Fibroblast of skin of abdomen (primary cell): ENCODE data around the gene CTR9. TPM values are rescaled to one million over a fixed set of nuclear protein-coding genes. Genes with fewer than 3 reads are reported as not detected.

Source experiments
- DNase-seq: peaks from one replicate; pipeline ENCODE4 v3.0.0-alpha.2; 2013
- polyA plus RNA-seq, 2 experiments: library from polyadenylated mRNA; unstranded; fragments of 120-200 nt; gene quantifications; one replicate each; pipeline ENCODE4 v1.2.1, GENCODE V29; 2013; ENCODE audit not compliant: insufficient read length in 2 of 2

Gene CTR9
- polyA plus RNA-seq (2013, experiment 1 of 2; ENCODE audit: insufficient read length): 28.7 TPM
- 26.3 TPM for polyA plus RNA-seq (2013, experiment 2 of 2; ENCODE audit: insufficient read length)

DNA sequence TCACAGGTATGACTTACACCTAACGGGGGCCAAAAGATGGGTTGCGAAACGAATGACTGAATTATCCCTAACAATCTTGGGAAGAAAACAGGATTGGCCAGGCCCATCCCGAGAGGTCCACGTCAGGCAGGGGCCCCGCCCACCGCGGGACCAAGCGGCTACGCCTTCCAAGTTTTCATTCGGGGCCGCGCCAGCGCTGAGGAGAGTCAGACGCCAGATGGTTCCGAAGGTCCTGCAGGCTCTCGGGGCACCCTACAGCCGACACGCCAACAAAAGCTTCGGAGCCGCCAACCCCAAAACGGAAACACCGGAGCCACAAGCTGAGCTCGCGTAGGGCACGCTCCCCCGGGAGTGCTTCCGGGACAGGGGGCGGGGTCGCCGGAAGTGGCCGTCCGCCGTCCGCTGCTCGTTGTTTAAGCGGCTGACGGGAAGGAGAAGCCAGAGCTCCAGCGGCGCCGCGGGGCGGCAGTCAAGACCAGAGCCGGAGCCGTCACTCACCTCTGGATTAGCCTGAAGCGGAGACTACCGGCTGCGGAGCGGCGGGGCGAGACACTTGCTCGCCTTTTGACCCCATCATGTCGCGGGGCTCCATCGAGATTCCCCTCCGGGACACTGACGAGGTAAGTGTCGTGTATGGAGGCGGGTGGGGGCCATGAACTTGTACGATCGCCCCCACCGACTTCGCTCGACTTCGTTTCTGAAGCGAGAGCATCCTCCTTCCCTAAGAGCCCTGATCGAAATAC is at the start of gene CTR9:
Gene CTR9, plus strand, starts transcription at position 409 of the 743 bp plus-strand sequence. Its CDS starts 167 bp downstream, at position 576.
- peak; percentile 92 for DNase-seq

DNA sequence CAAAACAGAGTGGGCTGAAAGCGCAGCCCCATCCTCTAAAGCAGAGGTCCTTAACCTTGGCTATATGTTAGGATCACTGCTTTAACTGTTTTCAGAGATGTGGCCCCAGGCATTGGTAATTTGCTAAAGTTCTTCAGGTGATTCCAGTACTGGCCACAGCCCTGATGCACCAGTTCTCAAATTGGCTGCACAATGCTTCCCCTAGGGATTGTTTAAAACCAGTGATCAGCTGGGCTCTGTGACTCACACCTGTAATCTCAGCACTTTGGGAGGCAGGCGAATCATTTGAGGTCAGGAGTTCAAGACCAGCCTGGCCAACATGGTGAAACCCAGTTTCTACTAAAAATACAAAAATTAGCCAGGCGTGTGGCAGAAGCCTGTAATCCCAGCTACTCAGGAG is 49.1 kb upstream of the CTR9 start:
- DNase-seq: peak; percentile 19

DNA sequence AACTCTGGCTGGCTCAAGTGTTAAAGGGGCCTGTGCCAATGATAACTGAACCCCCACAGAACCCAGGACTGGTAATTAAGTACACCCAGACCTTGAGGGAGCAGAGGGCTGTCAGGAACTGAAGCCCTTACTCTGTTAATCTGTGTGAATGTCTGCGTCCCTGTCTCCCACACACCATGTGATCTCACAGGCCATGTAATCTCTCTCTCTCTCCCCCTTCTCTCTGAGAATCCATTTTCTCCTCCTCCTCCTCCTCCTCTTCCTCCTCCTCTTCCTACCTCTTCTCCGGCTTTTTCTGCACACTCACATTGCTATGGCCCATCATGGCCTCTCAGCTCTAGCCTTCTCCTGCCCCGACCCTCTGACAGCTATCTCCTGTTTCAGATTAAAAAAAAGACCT is 42.9 kb upstream of the CTR9 start:
- DNase-seq: no peak

DNA sequence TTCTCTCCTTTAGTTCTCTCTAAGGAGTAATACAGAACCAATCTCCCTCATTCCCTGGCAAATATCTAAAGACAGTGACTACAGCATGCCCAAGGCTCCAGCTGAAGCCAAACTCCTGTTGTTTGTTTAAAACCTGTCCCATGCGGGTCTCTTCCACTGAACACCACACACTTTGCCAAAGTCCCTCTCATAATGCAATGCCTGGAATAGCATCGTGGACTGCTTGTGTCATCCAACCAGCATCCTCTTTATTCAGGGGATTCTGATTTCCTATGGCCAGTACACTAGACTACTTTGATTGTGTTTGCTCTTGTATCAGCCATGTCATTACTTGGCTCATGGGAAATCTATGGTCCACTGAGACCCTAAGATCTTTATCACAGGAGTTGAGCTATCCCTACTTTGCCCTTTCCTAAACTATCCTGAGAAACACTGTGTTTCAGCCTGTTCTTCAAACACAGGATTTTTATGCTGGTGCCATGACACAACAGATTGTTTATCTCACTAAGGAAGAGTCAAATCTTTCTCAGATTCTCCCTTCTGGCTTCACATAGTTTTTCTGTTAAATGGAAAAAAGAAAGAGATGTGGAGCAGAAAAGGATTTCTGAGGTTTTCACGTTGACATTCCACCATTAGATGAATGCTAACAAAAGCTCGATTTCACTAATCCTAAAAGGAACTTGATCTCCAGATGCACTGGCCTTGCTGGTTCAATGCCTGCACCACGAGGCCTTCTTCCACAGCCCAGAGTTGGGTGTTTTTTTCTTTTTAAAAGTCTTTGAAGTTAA is 41.6 kb upstream of the CTR9 start:
- no peak for DNase-seq

DNA sequence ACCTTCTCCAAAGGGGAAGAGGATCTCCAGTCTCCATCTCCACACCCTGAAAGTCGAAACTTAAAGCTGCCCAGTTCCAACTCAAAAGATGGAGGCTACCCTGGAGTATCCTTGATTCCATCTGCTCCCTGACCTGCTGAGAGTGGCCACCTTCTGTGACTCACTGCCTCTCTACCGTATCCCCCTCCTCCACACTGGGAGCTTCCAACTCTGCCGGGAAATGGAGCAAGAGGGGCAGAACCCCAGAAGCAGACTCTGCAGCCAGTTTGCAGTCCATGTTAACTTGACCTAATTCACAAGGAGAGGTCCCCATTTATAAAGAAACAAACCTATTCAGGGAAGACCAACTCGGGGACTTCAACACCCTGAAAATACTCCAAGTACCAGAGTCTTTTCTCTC is 35.5 kb upstream of the CTR9 start:
- no peak for DNase-seq

DNA sequence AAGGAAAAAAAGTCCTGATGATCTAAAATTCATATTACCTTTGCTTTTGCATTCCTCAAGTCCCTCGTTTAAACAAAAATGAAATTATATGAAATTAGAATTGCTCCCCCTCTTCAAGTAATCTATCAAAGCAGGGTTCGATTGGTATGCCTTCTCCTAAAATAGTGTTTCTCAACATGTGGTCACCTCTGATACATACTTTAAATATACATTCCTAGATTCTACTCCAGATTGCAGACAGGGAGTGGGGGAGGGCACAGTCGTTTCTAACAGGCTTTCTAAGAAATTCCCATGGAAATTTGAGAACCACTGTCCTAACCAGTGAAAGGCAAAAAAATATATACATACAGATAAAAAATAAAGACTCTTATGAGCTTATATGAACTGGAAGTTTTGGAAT is 34.9 kb upstream of the CTR9 start:
- DNase-seq: peak; percentile 80

DNA sequence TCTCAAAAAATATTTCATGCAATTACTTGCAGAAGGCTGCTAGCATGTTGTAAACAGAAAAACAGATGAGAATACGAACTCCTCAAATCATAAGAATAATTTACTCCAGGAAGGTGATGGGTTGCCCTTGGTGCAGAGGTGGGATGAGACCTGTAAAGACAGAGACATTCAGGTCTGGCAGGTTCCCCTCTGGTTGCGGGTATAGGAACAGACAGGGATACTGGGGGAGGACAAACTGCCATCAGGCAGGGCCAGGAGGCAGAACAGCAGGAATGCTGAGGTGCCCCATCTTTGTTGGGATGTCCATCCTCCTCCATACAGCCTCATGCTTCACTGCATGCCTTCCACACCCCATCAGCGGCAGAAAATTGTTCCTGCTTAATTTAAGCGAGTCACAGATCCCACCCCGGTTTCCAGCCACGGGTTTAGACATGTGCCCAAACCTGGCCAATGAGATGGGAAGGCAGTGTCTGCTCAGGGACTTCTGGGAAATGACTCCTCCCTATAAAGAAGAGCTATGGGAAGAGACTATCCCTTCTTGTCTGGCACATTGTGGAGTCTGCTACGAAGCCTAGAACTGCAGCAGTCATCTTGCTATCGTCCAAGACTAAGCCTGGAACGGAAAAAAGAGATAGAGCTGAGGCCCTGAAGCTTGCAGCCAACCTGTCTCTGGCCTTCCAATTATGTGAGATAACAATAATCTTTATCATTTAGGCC is 34.3 kb upstream of the CTR9 start:
- no peak for DNase-seq

DNA sequence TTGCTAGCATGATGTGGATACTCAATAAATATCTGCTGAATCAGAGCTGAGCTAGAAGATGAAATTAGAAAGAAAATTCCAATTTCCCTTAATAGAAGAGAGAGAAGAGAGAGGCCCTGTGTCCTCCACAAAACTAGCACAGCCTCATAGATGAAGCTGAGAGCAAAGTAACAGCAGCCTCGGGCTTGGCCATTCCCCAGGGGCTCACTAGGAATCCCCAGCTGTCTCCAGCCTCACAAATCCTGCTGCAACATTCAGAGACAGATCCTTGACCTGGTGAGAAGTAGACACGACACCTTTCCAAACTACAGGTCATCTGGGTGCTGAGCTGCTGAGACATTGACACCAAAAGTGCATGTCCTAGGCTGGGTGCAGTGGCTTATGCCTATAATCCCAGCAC is 31.4 kb upstream of the CTR9 start:
- no peak for DNase-seq

DNA sequence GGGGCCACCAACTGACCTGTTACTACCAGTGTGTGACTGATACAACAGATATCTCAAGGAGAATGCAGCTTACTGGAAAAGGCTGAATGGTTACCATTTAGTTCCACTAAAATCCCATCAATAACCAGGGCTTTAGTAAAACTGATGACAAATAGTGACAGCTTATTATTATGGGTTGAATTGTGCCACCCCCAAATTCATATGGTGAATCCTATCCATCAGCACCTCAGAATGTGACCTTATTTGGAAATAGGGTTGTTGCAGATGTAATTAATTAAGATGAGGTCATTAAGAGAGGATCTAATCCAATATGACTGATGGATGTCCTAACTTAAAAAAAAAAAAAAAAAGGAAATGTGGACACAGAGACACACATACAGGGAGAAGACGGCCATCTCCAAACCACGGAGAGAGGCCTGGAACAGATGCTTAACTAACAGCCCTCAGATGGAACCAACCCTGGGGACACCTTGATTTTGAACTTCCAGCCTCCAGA is 30.1 kb upstream of the CTR9 start:
- peak; percentile 59 for DNase-seq

DNA sequence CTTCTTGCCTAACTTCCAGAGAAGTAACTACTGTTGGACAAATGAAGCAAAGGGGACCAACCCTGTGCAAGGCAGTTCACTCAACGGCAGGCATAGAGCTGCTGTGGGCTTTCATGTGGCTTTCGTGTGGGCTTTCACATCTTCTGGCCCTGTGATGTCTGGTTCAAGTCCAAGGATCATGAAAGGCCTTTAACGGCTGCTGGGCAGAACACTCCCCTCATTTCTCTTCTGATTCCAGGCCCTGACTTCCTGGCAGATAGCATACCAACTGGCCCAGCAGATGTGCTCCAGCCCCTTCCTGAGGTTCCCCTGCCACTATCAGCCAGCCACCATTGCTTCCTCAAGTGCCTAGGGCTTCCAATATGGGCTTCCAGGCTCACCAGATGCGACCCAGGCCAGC is 28.7 kb upstream of the CTR9 start:
- no peak for DNase-seq

DNA sequence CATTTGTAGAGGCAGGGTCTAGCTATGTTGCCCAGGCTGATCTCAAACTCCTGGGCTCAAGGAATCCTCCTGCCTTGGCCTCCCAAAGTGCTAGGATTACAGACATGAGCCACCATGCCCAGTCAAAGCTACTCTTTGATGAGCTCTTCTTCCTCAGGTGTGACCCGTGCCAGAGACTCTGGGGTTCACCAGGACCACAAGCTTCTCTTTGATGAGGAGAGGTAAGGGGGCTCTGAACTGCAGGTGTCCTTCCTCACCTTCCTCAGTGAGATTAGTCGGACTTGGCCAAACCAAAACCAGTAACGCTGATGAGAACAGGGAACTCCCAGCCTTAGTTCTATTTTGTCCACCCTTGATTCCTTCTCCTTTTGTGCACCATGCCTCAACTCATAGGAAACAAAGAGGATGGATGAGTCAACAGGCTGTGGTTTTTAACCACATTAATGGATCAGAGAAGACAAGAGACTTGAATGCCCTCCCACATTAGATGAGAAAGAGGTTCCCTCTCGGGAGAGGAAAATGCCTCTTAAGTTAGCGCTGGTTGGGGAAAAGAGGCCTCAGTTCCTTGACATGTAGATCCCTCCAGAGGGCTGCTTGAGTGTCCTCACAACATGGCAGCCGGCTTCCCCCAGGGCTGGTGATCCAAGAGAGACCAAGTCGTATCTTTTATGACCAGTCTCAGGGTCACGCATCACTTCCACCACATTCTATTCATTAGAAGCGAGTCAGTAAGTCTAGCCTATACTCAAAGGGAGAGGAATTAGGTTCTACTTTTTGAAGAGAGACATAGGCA is 25.7 kb upstream of the CTR9 start:
- DNase-seq: peak; percentile 83

DNA sequence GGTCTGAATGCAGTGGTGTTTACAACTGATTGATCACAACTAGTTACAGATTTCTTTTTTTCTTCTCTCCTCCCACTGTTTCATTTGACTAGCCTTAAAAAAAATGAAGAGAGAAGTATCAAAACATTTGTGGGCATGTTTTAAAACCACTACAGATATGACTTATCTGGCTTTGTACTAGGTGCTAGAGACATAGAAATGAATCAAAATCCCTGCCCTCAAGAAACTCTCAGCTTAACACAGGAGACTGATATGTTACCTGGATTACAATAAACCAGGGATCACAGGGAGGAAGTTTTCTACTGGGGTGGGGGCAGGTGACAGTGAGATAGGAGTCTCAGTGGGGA is 25.2 kb upstream of the CTR9 start:
- DNase-seq: no peak

DNA sequence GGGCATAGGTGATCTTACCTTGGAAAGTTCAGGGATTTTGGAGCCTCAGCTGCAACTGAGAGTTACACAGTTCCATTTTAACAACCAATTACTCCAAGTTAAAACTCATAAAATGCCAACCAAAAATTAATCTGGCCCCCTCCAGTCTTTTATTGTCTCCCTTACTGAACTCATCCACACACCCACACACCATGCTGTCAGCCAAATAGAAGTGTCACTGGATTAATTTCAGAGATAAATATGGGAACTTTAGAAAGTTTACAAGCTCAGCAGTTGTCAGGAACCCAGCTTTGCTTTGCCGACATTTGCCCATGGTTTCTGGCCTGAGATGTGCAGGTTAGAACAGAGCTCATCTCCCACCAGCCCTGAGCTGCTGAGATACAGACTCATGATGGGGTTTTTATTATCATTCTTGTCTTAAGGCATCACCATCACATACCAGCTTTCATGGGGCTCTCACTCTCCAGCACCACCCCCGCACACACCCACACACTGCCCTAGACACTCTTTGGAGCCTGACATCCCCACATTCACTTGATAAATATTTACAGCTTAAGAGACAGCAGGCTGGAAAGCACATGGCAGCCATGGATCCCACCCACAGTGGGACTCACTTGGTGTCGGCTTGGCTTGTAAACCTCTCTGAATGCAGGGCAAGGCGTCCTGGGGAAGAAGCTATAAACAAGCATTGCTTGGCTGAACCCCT is 23.7 kb upstream of the CTR9 start:
- peak; percentile 71 for DNase-seq

DNA sequence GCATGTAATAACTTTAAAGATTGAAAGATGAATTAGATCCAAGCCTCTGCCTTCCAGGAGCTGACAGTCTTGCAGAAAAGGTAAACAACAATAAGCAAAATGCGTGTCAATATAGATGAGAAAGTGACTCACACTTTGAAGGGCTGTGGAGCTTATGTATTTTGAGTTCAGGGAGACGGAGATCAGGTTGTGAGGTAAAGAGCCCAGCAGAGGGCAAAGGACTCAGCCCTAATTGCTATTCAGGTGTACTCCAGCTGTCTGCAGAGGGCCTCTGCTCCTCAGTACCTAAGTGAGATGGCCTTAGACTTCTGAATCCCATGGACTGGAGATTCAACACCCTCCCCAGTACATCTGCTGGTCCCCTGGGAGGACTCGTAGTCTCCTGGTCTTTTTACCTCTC is 22.9 kb upstream of the CTR9 start:
- DNase-seq: no peak

DNA sequence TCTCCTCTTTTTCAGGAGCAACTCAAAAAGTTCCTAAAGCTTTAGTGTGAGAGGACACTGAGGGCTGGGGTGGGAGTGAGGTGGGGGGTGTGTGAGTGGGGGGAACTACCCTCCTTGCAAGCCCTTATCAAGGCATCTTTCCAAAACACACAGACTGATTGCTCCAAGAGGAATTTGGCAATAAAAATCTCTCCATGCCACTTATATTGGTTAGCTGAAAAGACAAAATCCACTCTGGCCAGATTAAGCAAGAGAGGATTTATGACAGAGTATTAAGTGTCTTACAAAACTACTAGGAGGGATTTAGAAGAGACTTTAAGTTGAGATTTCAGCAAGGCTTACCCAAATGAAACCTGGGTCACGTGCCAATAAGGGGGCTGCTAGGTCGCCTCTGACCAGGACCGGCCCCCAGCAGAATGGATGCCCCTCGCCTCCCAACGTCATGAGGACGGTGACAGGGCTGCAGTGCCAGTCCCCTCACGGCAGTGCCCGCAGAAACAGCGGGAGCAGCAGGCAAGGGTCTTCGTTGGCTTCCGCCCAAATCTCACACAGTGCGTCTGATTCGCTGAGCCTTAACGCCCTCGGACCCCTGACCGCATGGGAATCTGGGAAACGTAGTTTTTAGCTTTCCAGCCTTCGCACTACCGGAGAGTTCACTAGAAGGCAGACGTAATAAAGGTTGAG is 22.1 kb upstream of the CTR9 start:
- peak; percentile 76 for DNase-seq

DNA sequence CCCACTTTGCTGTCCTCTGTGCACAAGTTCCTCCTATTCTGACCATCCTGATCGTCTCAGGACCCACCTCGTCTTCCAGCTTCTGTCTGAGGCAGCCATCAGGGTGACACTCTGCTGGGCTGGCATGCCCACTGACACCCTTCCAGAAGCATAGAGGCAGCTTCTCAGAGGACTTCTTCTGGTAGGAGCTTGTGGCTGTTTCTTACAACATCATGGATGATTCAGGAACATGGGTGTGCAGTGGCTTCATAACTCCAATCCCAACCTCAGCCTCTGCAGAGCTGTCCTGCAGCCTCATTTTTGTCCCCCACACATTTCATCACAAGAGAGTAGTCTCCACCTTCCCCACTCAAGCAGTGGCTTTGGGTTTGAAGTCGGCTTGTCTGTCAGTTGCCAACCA is 20.9 kb upstream of the CTR9 start:
- DNase-seq: no peak

DNA sequence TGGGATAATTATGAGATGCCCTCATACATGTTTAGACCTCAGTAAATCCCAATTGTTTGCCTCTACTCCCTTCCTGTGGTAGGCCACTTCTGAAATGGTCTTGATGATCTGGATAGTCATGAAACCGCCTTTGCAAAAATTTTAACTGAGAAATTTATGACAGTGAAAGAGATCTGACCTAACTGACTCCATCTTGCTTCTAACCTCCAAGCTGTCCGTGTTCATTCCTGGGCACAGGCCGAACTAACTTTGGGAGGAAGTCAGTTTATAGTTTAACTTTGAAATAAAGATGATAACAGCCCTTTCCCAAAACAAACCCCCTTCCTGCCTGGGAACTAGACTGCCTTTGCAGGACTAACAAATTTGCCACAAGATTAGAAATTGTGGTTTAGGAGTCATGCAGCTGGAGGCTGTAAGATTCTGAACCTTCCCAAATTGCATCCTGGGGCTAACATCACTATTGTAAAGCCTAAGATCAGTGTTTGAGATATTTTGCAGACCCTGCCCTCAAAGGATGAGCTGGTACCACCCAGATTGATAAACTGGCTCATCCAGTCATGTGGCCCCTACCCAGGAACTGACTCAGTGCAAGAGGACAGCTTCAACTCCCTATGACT is 19.9 kb upstream of the CTR9 start:
- no peak for DNase-seq

DNA sequence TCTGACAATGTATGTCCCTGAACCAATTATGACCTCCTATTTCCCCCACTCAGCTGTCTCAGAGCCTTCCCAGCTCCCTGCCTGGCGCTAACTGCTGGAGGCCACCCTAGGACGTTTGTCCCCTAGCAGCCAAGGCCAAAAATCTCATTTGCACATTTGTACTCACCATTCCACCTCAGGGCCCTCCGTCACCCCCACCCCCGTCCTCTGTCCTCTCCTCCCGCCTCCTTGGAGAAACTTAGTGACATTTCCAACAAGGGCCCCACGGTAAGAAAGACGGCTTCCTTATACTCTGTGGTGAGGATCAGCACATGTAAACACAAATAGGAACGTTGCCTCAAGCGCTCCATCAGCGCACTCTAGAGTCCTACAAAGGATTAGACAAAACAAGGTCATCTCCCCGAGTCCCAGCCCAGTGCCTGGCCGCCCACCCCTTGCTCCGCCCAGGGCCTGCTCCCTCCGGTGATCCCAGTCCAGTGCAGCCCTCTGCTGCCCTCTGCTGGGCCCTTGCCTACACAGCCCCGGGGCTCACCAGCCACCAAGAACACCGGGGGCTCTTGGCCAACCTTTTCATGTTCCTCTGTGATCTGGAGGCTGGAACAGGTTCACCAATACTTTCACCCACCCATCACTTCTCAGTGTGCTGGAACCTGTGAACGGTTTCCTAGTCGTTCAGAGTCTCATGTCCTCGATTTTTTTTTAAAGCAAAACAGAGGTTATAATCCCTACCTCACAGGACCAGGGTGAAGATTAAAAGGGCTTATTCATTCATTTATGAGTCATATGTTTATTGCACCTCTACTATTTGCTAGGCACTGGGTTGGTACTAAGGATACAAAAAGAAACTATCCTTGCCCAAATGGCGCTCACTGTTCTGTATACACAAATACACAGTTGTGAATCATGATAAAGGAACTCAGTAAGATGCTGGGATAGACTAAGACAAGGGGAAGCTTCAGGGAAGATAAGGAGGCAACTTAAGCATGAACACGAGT is 15.3 kb upstream of the CTR9 start:
- peak; percentile 95 for DNase-seq
